Activated CD4-positive, alpha-beta T cell treated with anti-CD3 and anti-CD28 coated beads, Interleukin-2, amount 50 U/mL, for 24 hours (primary cell): ENCODE measurements around the gene CDY2B.
"Not testable (repeated sequence)": the region's sequence is repeated elsewhere in the genome, so short reads cannot be mapped to it uniquely, and the experiment has no call there.

Experiments used
- DNase-seq, 2 donors: peaks; one replicate each; pipeline ENCODE4 v3.0.0-alpha.2; 2020; ENCODE audit warnings: low read depth in 1 of 2, low spot score in 1 of 2

The CDY2B gene, protein sequence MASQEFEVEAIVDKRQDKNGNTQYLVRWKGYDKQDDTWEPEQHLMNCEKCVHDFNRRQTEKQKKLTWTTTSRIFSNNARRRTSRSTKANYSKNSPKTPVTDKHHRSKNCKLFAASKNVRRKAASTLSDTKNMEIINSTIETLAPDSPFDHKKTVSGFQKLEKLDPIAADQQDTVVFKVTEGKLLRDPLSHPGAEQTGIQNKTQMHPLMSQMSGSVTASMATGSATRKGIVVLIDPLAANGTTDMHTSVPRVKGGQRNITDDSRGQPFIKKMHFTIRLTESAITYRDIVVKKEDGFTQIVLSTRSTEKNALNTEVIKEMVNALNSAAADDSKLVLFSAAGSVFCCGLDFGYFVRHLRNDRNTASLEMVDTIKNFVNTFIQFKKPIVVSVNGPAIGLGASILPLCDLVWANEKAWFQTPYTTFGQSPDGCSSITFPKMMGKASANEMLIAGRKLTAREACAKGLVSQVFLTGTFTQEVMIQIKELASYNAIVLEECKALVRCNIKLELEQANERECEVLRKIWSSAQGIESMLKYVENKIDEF

DNA sequence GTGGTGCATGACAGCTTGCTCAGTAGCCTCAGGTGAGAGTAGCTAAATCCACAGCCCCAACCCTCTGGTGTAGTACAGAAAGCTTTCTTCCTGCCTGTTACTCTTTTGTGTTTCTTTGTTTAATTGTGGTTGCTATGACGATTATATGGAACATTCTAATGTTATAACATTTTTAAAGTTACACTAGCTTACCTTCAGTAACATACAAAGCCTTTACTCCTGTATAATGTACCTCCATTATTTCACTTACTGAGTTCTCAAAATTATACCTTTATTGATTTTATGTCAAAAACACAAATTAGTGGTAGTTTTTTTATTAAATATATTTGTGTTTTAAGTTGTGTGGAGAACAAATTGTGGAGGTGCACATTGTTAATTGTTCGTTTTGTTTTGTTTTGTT, at the start of gene CDY2B:
TSS of gene CDY2B (minus strand) at position 101 of the 400 bp plus-strand sequence. CDS start 328 bp downstream, outside the sequence.
- DNase-seq, result not testable (repeated sequence)

GRCh38 chrY:17908009-17908408, 28.0 kb upstream of the CDY2B start:
- not testable (repeated sequence) for DNase-seq

DNA sequence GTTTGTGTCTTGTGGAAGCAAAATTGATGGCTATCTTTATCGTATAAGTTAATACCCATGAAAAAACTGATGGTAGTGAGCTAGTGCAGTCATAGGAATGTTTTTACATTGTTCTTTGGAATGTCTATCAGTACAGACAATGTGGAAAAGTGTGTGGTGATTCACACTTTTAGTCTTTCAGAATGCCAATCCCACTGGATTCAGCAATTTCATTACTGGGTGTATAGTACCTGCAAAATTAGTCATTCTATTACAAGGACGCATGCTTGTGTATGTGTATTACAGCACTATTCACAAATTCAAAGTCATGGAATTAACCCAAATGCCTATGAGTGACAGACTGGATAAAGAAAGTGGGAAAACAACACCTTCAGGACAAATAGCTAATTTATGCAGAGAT, 27.3 kb upstream of the CDY2B start:
- DNase-seq, result not testable (repeated sequence)

DNA sequence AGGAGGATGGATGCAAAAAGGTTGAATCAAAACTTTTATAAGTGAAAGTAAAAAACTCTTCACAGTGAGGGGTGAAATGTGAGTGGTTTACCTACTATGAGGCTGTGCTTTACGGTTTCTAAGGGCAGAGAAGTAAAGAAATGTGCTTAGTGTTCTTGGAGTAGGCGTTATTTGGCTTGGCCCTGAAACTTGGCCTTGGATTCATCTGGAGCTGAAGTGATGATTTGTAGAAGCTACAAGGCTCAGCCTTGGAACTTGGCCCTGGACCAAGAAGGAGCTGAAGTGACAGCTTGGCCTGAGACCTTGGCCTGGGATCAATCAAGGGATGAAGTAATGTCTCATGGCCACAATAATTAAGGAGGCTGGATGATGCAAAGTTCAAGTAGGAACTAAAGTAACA, 1.7 kb upstream of the CDY2B start:
- not testable (repeated sequence) for DNase-seq

GRCh38 chrY:17876767-17877166, 3.3 kb downstream of the CDY2B start:
- DNase-seq, result not testable (repeated sequence)

DNA sequence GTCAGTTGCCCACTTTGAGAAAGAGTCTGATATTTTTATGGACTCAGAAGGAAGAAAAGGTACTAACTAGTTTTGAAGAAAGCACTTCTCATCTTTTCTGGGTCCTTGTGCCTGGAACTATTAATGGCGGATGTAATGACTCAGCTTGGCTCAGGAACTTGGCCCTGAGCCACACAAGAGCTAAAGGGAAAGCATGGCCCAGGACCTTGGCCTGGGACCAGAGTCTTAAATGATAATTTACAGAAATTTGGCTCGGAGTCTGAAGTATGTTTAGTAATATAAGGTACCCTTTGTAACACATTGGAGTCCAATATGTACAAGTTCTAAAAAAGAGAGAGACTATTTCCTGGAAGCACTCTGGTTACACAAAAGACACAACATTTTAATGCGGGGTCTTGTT, 4.6 kb downstream of the CDY2B start:
- DNase-seq, result not testable (repeated sequence)

GRCh38 chrY:17871194-17871903, 8.7 kb downstream of the CDY2B start:
- not testable (repeated sequence) for DNase-seq

GRCh38 chrY:17870737-17871136, 9.3 kb downstream of the CDY2B start:
- DNase-seq, result not testable (repeated sequence)

DNA sequence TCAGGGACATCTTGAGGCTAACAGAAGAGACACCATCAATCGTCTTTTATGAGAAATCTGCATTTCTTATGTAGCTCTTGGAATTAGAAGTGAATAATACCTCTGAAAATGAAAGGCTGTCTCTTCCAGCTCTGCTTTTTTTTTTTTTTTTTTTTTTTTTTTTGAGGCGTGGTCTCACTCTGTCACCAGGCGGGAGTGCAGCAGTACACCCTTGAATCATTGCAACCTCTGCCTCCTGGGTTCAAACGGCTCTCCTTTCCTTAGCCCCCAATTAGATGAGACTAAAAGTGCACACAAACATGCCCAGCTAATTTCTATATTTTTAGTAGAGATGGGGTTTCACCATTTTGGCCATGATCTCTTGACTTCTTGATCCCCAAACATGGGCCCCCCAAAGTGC, 12.2 kb downstream of the CDY2B start:
- DNase-seq, result not testable (repeated sequence)

GRCh38 chrY:17860634-17861033, 19.4 kb downstream of the CDY2B start:
- not testable (repeated sequence) for DNase-seq

- DNase-seq, result not testable (repeated sequence)
These were observed 22.8 kb downstream of the CDY2B start for GRCh38 chrY:17856963-17857848.

DNA sequence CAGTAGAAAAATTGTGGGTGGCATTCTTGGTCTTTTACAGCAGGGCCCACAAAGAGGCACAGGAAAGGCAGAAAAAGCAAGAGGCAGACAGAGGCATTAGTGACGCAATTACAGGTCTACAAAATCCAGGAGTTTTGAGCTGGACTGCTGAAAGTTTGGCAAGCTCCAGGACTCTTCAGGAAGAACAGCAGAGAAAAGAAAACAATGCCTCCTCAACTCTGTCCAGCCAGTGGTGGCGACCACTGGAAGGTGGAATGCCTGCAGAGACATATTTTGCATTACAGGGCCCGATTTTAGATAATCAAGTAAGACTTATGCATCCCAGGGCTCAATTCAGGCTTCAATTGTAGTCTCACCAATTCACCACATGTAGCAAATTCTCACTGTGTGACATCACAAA, 23.5 kb downstream of the CDY2B start:
- not testable (repeated sequence) for DNase-seq

DNA sequence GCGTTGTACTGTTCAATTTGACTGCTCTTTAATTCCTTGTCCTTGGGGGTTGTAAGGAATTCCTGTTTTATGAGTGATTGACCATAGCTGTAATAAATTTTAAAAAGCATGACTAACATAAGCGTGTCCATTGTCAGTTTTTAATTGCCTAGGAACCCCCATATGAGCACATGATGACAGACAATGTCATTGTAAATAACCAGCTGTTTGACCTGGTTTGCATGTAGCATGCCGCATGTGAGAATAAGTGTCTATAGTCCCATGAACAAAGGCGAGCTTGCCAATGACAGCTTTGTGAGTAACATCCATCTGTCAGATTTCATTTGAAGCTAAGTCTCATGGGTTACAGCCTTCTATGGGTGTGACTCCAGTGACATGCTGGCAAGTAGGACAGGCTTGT, 30.9 kb downstream of the CDY2B start:
- DNase-seq, result not testable (repeated sequence)

DNA sequence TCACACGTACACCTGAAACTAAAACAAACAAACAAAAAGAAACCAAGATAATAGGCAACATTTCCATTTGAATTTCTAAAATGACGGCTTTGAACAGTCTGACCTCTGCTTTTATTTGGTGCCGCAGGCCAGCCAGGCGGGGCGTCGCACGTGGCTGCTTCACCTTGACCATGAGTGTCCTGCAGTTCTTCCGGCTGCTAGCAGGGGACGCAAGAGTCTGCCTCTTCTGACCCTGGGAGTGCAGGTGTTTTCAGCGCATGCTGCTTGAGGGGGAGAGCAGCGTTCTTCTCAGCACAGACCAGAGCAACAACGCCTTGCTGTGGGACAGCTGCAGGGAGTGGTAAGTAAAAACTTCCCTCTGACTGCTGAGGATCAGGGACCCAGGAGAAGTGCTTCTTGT, 47.9 kb downstream of the CDY2B start:
- DNase-seq, result not testable (repeated sequence)
